ENCODE results near the gene CYTH4.
"Not testable (repeated sequence)": the region's sequence is repeated elsewhere in the genome, so short reads cannot be mapped to it uniquely, and the experiment has no call there.

CYTH4 gene

GRCh38 chr22:37282385-37282677 lies at the start of gene CYTH4:
Gene CYTH4 (plus strand): TSS chr22:37282508. CDS start chr22:37282570, 62 bp downstream.
- no peak within 1 kb of the TSS for H3K4me3 ChIP-seq (ENCODE audit: low read depth, low read length)

GRCh38 chr22:37233371-37233750 lies 48.9 kb upstream of the CYTH4 start:
- not testable (repeated sequence) for H3K4me3 ChIP-seq (ENCODE audit: low read depth, low read length)

- no peak overlapping the region for H3K4me3 ChIP-seq (ENCODE audit: low read depth, low read length)
These were observed 48.3 kb upstream of the CYTH4 start for GRCh38 chr22:37233751-37234631.

- no peak overlapping the region for H3K4me3 ChIP-seq (ENCODE audit: low read depth, low read length)
These were observed 47.3 kb upstream of the CYTH4 start for GRCh38 chr22:37234736-37235711.

DNA sequence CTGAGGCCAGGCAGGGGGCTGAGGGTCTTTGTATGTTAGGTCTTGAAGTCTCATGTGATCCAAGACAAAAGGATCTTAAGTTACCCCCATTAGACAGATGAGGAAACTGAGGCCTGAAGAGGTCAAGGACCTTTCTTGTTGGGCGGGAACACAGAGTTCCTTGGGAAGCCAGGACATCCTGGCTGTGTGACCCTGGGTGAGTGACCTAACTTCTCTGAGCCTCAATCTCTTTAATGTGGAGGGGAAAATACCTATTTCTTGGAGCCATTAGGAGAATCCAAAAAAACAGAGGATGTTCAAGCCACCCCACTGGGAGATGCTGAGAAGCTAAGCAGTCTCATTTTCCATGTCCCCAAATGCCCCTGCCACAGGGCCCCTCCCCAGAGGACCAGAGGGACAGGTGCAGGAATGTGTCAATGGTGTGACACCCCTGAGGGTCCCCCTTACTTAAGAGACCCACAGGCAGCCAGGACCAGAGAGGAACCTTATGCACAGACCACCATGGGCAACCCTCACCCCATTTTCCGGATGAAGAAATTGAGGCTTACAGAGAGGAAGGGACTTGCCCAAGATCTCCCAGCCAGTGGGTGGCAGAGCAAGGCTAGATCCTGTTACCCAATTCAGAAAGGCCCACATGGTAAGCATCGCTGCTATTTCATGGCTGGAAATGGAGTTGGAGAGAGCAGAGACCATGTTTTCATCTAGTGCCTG lies 46.3 kb upstream of the CYTH4 start:
- H3K4me3 ChIP-seq (ENCODE audit: low read depth, low read length), result no peak overlapping the region

GRCh38 chr22:37237371-37238268 lies 44.7 kb upstream of the CYTH4 start:
- no peak overlapping the region for H3K4me3 ChIP-seq (ENCODE audit: low read depth, low read length)

DNA sequence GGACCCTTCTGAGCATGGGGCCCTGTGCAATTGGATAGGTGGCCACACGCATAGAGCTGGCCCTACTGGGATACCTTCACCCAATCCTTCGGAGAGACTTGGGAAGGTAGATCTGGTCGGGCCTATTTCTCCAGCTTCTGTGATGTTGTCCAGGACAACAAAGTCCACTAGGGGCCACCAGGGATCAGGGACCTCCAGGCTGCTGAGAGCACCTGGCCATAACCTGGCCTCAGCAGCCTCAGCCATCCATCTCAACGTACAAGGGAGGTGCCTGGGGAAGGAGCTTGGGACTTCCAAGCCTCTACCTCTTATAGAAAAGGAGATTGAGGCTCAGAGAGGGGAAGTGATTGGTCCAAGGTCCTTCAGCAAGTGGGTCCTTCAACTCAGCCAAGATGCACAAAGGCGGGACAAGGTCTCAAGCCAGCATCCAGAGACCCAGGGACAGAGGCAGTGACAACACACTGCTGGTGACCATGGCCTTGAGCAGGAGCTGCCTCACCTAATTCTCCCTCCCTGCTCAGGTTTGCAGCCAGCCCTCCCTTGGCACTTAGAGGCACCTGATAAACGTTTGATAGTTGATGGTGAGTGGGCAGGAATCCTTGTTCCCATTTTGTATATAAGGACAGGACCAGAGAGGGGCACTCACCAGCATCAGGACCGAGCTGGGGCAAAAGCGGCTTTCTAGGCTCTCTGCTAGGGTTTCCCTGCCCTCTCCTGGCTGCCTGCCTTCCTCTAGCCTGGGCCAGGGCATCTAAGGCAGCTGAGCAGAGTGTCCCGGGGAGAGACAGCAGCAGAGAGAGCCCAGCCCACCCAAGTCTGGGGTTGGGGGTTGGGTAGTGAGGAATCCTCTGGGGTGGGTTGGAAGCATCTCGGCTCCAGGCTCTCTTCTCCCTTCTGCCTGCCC lies 42.7 kb upstream of the CYTH4 start:
- no peak overlapping the region for H3K4me3 ChIP-seq (ENCODE audit: low read depth, low read length)

DNA sequence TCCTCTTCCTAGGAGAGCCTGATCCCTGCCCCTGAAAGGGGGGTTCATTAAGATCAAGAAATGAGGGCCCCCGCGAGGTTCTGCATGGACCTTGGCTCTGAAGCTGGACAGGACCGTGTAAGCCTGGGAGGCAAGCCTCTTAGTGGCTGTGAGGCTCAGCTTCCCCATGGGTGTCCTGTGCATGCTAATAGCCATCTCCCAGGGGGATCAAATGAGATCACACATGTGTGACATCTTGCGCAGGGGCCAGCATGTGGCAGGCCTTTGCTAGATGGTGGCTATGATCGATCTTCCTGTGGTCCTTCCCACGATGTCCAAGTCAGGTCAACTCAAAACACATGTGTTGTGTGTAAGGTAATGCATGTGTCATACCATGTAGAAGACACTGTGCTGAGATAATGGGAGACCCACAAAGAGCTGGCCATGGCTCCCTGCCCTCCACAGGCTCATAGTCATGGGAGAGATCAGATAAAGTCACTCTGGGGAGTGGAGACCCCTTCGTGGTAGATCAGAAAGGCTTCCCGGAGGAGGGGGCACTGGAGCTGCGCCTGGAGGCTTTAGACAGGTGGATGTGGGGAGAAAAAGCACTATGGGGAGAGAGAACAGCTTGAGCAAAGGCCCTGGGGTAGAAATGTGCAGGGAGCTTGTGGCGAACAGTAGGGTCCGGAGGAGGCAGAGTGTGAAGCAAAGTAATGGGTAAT lies 41.9 kb upstream of the CYTH4 start:
- H3K4me3 ChIP-seq (ENCODE audit: low read depth, low read length), result no peak overlapping the region

DNA sequence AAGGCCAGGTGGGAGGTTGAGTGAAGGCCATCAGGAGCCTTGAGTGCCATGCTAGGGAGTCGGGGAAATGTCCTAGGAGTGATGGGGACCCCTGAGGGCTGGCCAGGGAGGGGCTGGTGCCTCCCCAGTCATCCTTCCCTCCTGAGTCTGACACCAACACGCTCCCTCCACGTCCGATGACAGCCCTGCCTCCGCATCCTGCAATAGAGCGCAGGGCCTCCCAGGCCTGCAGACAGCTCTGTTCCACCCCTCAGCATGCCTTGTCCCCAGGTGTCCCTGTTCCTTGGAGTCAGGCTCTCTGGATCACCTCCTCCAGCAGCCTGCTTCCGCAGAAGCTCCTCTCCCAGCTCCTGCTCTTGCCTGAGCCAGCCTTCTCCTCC lies 41.4 kb upstream of the CYTH4 start:
- H3K4me3 ChIP-seq (ENCODE audit: low read depth, low read length), result no peak overlapping the region

GRCh38 chr22:37241351-37242142 lies 40.8 kb upstream of the CYTH4 start:
- H3K4me3 ChIP-seq (ENCODE audit: low read depth, low read length), result no peak overlapping the region

DNA sequence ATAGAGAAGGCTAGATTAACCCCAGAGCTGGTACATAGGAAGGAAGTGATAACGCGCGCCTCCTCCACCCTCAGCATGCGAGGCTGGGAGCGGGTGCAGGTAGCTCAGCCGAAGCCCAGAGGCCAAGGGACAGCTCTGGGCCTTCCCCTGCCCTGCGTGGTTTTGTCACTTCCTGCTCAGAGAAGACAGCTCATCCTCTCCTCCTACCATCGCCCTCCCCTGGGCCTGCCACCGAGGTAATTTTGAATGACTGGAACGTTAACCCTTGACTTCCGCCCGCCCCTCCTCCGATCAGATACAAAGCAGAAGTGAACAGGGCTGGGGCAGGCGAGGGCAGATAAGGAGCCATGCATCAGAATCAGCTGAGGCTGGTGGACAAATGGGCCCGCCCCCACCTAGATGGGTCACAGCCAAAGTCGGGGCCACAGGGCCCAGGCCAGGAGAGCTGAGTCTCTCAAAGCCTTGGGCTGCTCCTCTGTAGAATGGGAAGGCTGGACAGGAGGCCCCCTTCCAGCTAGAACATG lies 39.9 kb upstream of the CYTH4 start:
- H3K4me3 ChIP-seq (ENCODE audit: low read depth, low read length), result no peak overlapping the region

DNA sequence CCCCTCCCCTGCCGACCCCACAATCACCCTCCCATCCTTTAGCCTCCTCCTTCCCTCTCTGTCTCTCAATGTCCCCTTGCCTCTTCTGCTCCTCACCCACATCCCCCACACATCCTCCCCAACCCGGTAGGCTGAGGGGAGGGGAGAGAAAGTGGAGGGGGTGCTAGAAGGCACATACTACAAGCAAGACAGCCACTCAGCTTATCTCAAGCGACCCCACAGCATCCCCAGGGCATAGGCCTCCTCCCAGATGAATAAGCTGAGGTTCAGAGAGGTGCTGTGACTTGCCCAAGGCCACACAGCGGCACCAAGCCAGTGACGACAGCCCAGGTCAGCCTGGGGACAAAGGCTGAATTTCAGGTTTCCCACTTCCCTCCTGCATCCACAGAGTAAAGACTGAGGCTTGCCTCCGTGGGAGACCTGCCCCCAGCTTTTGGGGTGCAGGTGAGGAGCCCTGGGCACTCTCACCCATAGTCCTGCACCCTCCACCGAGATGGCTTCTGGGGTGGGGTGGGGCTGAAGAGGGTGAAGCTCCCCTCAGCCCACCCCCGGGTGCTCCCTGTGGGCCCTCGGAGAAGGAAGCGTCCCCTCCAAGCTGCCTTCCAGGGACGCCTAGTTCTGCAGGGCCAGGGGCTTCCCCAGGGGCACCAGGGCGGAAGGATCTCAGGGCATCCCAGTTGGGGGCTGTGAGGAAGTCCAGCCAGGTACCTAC lies 38.8 kb upstream of the CYTH4 start:
- H3K4me3 ChIP-seq (ENCODE audit: low read depth, low read length), result no peak overlapping the region

GRCh38 chr22:37244114-37244921 lies 38.0 kb upstream of the CYTH4 start, which contains the start of gene RAC2:
Gene RAC2 (minus strand): TSS chr22:37244269. CDS start chr22:37244148, 121 bp downstream.
- no peak within 1 kb of the TSS for H3K4me3 ChIP-seq (ENCODE audit: low read depth, low read length)

DNA sequence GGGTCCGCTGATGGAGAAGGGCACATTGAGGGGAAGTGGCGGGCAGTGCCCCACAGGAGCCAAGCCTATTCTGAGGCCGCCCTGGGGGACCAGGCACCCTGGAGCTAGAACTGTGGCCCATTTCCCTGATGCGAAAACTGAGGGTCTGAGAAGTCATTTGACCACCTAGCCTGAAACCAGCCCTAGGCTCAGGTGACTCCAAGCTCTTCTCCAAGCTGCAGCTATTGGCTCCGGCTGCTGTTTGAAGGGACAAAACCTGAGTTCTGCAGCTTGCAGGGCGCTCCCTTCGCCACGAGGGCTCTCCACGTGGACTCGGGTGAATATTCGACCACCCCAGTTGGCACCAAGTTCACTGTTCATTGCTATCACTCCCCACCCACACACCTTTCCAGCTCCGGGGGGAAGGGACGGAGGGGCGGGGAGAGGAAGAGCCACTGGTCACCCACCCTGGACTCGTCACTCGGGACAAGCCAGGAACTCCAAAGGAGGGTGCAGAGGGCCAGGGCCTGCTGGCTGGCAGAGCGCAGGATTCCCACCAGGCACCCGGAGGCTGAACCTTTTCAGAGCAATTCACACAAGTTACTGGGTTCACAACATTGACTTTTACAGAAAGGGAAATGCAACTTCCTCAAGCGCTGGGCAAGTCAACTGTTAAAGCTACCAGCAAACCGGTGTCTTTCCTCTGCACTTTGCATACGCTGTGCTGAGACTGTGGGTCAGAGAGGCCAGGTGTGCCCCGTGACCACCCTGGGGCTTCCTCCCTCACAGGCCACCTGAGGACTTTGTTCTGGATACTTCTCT lies 37.2 kb upstream of the CYTH4 start:
- no peak overlapping the region for H3K4me3 ChIP-seq (ENCODE audit: low read depth, low read length)

GRCh38 chr22:37245740-37246139 lies 36.6 kb upstream of the CYTH4 start:
- no peak overlapping the region for H3K4me3 ChIP-seq (ENCODE audit: low read depth, low read length)

Data from iPS-11a (cell line).